PC-9 (cell line): ENCODE results near the gene IQGAP1. TPM values are rescaled to one million over a fixed set of nuclear protein-coding genes. Genes with fewer than 3 reads are reported as not detected.
A peak's percentile ranks its signal among the peaks of the same experiment; 100 is the strongest.

Experiments used
- BruUV-seq: library from RNA; stranded (reverse); fragments of 400-500 nt; replicated peaks from 2 replicates; lab custom pipeline; 2021; lab: Mats Ljungman, UMichigan
- CTCF ChIA-PET: fragments of 300-600 bp; sonication (Branson Sonifier 250); formaldehyde crosslinking; loops from one replicate; lab custom pipeline; 2022; ENCODE audit warnings: antibody characterized with exemption; lab: Charles Lee
- POLR2A ChIA-PET: fragments of 300-600 bp; sonication (Branson Sonifier 250); formaldehyde crosslinking; loops from one replicate; lab custom pipeline; 2022; ENCODE audit warnings: antibody characterized with exemption; ENCODE audit not compliant: unreplicated experiment; lab: Charles Lee
- DNase-seq, 2 experiments: peaks; one replicate each; pipeline versions ENCODE4 v3.0.0 to v3.0.0-alpha.2; 2015 to 2022; ENCODE audit warnings: mixed read lengths in 1 of 2
- H2AFZ ChIP-seq: fragments of 200-600 bp; sonication (generic); 2 replicates; pipeline ENCODE4 v1.8.1; 2017; ENCODE audit warnings: antibody characterized with exemption
- H3F3A ChIP-seq: fragments of 200-600 bp; sonication (generic); 2 replicates; pipeline ENCODE4 v1.8.1; 2017; ENCODE audit warnings: antibody characterized with exemption, mild to moderate bottlenecking, low read depth; ENCODE audit not compliant: insufficient read depth
- H3K27ac ChIP-seq: fragments of 200-600 bp; sonication (generic); 2 replicates; pipeline ENCODE4 v1.6.1; 2016; ENCODE audit warnings: mixed run types
- H3K27me3 ChIP-seq: fragments of 200-600 bp; sonication (generic); 2 replicates; pipeline ENCODE4 v1.6.1; 2016; ENCODE audit warnings: low read depth, mixed run types; ENCODE audit not compliant: insufficient read depth
- H3K36me3 ChIP-seq: fragments of 200-600 bp; sonication (generic); 2 replicates; pipeline ENCODE4 v1.6.1; 2016; ENCODE audit warnings: low read depth, mixed run types
- H3K4me1 ChIP-seq: fragments of 200-600 bp; sonication (generic); replicated peaks from 2 replicates; pipeline ENCODE4 v1.6.1; 2016; ENCODE audit warnings: mixed run types; ENCODE audit not compliant: insufficient read depth
- H3K4me2 ChIP-seq: fragments of 200-600 bp; sonication (generic); 2 replicates; pipeline ENCODE4 v1.6.1; 2017; ENCODE audit warnings: mixed run types
- H3K4me3 ChIP-seq: fragments of 200-600 bp; sonication (generic); 2 replicates; pipeline ENCODE4 v1.6.1; 2016; ENCODE audit warnings: mixed run types
- H3K79me2 ChIP-seq: fragments of 200-600 bp; sonication (generic); 2 replicates; pipeline ENCODE4 v1.6.1; 2017; ENCODE audit warnings: low read depth, mixed run types
- H3K9me2 ChIP-seq: fragments of 200-600 bp; sonication (generic); 2 replicates; pipeline ENCODE4 v1.8.1; 2017; ENCODE audit warnings: mild to moderate bottlenecking; ENCODE audit not compliant: insufficient read depth
- H3K9me3 ChIP-seq: fragments of 200-600 bp; sonication (generic); 2 replicates; pipeline ENCODE4 v1.8.1; 2016; ENCODE audit warnings: low read depth; ENCODE audit not compliant: insufficient read depth
- H4K20me1 ChIP-seq: fragments of 200-600 bp; sonication (generic); 2 replicates; pipeline ENCODE4 v1.8.1; 2017; ENCODE audit not compliant: insufficient read depth
- CTCF ChIP-seq: fragments of 200-600 bp; sonication (generic); conservative IDR thresholded peaks from 2 replicates; pipeline ENCODE4 v1.6.1; 2017; ENCODE audit warnings: mixed run types, antibody characterized with exemption, mild to moderate bottlenecking, moderate library complexity
- EZH2 ChIP-seq: fragments of 200-600 bp; sonication (generic); IDR thresholded peaks from 2 replicates; pipeline ENCODE4 v1.8.0; 2017; ENCODE audit warnings: antibody characterized with exemption, low read depth
- intact Hi-C: fragments of 100-400 bp; cut with micrococcal nuclease; formaldehyde crosslinking; loops from one replicate; pipeline ENCODE4 v1.10.0; 2022; ENCODE audit not compliant: unreplicated experiment
- total RNA-seq: library from RNA; stranded (reverse); gene quantifications from 2 replicates; pipeline ENCODE4 v1.2.3, GENCODE V29; 2021

Gene IQGAP1
- total RNA-seq, 1 experiment from 2014 or later, result 164 TPM

DNA sequence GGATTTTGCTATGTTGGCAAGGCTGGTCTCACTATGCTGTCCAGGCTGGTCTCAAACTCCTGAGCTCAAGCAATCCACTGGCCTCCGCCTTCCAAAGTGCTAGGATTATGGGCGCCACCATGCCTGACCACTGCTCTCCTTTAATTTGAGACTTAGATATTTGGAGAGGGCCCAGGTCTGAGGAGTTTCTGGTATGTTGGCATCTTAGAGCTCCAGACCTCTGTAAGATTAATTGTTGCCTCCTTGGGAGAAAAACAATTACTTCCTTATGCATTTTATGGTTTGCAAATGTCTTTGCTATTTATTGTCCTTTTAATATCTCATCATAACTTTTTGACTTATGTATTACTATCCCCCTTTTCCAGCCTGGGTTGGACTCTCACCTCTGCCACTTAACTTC lies 33.1 kb upstream of the IQGAP1 start:
- POLR2A ChIA-PET, result interaction anchor here (0.7 kb wide), 1 partner anchor 136 kb away, joined by 5 read pairs; no protein-coding TSS in a partner anchor

DNA sequence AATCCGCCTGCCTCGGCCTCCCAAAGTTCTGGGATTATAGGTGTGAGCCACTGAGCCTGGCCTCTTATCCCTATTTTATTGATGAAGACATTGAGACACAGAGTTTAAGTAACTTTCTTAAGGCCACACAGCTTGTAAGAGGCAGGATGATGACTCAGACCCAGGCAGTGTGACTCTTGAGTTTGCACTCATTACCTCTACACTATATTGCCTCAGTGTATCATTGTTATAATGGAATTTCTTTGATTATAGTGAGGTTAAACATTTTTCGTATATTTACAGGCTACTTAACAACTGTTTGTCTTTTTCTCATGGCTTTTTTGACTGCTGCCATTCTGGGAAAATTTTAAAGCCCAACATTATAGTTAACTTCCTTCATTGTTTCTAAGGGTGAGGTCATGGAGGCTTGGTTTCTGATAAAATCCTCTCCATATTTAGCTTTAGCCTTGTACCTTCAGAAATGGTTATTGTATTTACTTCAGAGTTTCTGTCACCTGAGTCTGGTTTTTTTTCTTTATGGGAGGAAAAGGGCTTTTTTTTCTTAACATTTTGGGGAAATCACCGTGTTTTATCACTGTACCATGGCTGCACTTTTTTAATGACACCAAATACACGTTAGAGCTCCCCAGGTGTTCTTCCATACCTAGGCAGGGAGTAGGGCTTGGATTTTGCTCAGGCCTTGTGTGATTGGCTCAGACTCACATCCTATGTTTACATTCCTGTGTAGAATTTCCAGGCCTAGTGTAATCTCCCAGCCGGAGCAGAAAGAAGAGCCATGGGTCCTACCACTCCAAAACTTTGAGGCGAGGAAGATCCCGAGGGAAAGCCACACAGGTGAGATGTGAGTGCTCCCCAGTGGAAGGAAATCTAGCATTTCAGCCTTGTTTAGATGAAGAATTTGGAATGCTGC lies 29.7 kb upstream of the IQGAP1 start:
- Histone ChIP-seq H2AFZ (no peak overlapping the region), H3K79me2 (peaks cover 6% of the 10 kb centered on the region; the same call in 1 of the 2 replicates), H3K4me1 (peaks cover 32% of the 10 kb centered on the region), H3K9me2 (no peaks in the 10 kb centered on the region), H3K36me3 (peaks cover 8% of the 10 kb centered on the region; the same call in 1 of the 2 replicates), H4K20me1 (no peaks in the 10 kb centered on the region), H3K27ac (peak overlapping the region; percentile 66), H3K27me3 (no peaks in the 10 kb centered on the region), H3K9me3 (no peaks in the 10 kb centered on the region), H3F3A (peaks cover 18% of the 10 kb centered on the region), H3K4me2 (no peak overlapping the region), H3K4me3 (no peak overlapping the region)
- no TSS peak for BruUV-seq
- ChIA-PET CTCF (interaction anchor here (0.6 kb wide), 2 partner anchors 319 to 545 kb away, joined by 3 read pairs; partner anchors contain the start of gene MAN2A2), POLR2A (no interaction called here)
- TF ChIP-seq EZH2, result no peak
- no peak for TF ChIP-seq CTCF
- DNase-seq, result peak in 1 of 2 experiments; percentile 37
- intact Hi-C loops, result no loop called here

More for the DNA sequence above, 33.1 kb upstream of the IQGAP1 start:
- BruUV-seq, result no TSS peak
- intact Hi-C loops, result no loop called here
- Histone ChIP-seq H2AFZ (no peak overlapping the region), H3F3A (peaks cover 13% of the 10 kb centered on the region; the same call in 1 of the 2 replicates), H3K27ac (no peak overlapping the region), H3K9me3 (no peaks in the 10 kb centered on the region), H3K4me2 (no peak overlapping the region), H3K27me3 (no peaks in the 10 kb centered on the region), H4K20me1 (no peaks in the 10 kb centered on the region), H3K36me3 (peaks cover 6% of the 10 kb centered on the region; the same call in 1 of the 2 replicates), H3K9me2 (no peaks in the 10 kb centered on the region), H3K79me2 (peaks cover 6% of the 10 kb centered on the region; the same call in 1 of the 2 replicates), H3K4me3 (no peak overlapping the region), H3K4me1 (peaks cover 21% of the 10 kb centered on the region)
- CTCF ChIA-PET, result interaction anchor here (0.6 kb wide), 1 partner anchor 857 kb away, joined by 3 read pairs; no protein-coding TSS in a partner anchor
- DNase-seq, result no peak
- TF ChIP-seq EZH2 (no peak), CTCF (no peak)

DNA sequence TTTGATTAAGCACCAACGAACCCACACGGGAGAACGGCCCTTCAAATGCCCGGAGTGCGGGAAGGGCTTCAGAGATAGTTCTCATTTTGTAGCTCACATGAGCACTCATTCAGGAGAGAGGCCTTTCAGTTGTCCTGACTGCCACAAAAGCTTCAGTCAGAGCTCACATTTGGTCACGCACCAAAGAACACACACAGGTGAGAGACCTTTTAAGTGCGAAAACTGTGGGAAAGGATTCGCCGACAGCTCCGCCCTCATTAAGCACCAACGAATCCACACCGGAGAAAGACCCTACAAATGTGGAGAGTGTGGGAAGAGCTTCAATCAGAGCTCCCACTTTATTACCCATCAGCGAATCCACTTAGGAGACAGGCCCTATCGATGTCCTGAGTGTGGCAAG lies 27.3 kb upstream of the IQGAP1 start:
- no peaks in the 10 kb centered on the region for H3K9me2 ChIP-seq
- H3K9me3 ChIP-seq, result no peaks in the 10 kb centered on the region
- H3F3A ChIP-seq, result peaks cover 37% of the 10 kb centered on the region
- H2AFZ ChIP-seq, result no peak overlapping the region
- H3K4me3 ChIP-seq, result no peak overlapping the region
- intact Hi-C loops, result loop anchor here (5.0 kb wide), 1 partner anchor 38 kb away; no protein-coding TSS in a partner anchor
- H3K4me1 ChIP-seq, result peaks cover 49% of the 10 kb centered on the region
- no peaks in the 10 kb centered on the region for H3K79me2 ChIP-seq
- BruUV-seq, result no TSS peak
- no peak for DNase-seq
- no peak overlapping the region for H3K4me2 ChIP-seq
- CTCF ChIA-PET, result interaction anchor here (0.6 to 1.0 kb wide), 2 partner anchors 67 to 463 kb away, joined by 3 to 4 read pairs; no protein-coding TSS in a partner anchor
- no peak for TF ChIP-seq CTCF
- peaks cover 8% of the 10 kb centered on the region; the same call in 1 of the 2 replicates for H3K36me3 ChIP-seq
- H4K20me1 ChIP-seq, result no peaks in the 10 kb centered on the region
- no peak overlapping the region for H3K27ac ChIP-seq
- H3K27me3 ChIP-seq, result no peaks in the 10 kb centered on the region
- POLR2A ChIA-PET, result no interaction called here
